NCI-H187 (cell line): ENCODE results near the gene DNAH14.

Experiments
- DNase-seq, 2 experiments: peaks; one replicate each; lab custom pipeline; 2025; lab: John Stamatoyannopoulos, UW

The DNAH14 gene

DNA sequence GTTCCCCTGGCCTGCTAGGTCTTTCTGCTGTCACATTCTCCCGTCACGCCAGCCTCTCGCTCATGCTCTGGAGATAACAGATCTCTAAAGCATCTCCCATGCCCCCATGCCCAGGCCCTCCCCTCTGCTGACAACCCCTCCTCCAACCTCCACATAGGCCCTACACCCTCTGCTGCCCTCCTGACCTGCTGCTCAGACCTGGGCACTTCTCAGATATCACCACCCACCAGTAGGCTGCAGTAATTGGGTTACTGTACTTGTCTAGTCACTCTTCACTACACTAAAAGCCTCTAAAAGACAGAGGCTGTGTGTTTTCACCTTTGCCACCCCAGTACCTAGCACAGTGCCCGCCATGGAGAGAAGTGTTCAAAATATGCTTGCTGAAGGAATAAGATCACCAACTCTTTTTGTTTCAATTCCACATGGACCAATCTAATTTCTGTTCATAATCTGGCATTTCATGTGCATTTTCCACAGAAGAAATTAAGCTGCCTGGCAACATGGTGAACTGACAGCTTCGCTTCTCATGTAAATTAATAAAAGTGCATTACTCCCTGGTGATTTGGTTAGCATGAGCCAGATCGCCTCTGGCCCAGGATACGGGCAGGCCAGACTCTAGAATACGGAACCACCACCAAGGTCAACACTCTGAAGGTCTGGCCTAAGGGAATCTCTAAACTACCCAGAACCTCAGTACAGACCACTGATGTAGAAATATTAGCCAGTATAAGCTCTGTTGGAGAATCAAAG is 477.7 kb downstream of the DNAH14 start:
- no peak for DNase-seq

DNA sequence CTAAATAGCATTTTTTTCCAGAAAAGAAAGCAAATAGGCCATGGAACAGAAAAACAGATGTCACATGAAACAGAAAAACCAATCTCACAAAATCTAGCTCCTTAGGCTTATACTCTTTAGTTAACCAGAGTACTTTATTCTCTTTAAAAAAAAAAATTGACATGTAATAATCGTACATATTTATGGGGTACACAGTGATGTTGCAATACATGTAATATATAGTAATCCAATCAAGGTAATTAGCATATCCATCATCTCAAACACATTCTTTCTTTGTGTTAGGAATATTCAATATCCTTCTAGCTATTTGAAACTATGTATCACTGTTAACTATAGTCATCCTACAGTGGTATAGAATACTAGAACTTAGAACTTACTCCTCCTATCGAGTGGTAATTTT is 478.3 kb downstream of the DNAH14 start:
- no peak for DNase-seq

DNA sequence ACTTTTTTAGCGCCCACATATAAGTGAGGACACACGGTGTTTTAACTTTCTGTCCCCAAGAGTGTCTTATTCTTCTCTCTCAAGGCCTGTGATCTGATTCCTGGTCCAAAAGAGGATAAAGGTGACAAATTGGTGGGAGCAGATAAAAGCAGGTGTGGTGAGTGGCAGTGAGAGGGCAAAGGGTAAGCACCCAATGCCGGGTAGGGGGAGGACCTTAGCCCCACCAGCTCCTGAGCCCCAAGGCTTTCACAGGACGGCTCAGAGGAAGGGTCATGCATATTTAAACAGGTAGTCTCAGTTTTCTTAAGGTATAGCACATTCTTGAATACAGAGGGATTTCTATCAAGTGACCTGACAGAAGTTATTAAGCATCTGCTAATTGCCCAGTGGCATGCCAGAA is 478.8 kb downstream of the DNAH14 start:
- DNase-seq = no peak

GRCh38 chr1:225409051-225409450 is 479.6 kb downstream of the DNAH14 start:
- DNase-seq = no peak

DNA sequence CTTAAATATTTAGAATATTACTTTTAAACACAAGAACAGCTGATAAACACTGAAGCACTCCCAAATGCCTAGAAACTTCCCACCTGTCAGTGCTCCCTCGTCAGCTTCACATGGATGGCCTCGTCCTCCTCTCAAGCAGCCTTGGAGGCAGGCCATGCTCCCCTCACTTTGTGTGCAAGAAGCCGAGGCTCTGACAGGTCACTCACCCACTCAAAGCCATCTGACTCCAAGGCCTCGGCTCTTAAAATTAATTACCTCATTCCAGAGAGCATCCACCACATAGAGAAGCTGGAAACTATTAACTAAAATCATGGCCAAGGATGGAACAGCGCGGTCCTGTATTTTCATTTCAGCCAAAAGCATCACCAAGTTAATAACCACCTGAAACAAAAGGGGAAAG is 480.6 kb downstream of the DNAH14 start:
- no peak for DNase-seq

DNA sequence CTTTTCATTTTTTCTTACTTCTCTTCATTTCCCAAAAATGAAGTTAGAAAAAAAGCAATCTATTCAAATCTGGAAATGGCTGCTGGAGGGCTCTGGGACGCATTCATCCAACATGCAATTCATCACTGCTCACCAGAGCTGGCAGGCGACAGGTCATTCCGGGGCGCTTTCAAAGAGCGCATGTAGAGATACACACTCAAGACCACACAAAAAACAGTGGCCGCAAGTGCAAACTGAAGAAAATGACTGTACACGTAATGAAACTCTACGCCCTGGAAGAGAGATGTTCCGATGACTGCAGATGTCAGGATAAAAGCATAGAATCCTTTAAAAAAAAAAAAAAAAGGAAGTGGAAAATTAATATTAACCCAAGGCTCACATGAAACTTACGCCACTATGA is 482.8 kb downstream of the DNAH14 start:
- DNase-seq = no peak

DNA sequence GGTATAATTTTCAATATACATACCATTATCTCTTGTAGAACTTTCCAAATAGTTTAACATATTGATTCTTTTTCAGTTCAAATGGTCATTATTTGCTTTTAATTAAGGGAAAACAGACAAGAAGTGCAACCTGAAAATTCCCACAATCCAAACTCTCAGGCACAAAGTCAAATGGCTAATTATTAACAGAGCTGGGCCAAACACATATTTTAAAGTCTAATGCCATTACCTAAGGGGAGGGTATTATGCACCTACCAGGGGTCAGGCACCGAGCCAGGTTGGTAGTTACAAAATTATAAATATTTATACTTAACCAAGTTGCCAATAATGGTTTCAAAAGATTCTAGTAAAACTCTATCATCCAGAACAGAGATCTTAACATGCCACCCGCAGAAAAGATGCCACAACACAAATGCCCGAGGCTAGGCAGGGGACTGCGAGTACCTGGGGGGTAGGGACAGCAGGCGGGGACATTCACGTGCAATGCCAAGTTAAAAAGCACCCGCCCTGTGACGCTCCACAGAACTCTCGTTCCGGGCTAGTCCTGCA is 483.4 kb downstream of the DNAH14 start:
- DNase-seq = no peak

- no peak for DNase-seq
Observed at GRCh38 chr1:225413708-225414375, 484.4 kb downstream of the DNAH14 start.

- DNase-seq = no peak
Observed at GRCh38 chr1:225415307-225415706, 485.8 kb downstream of the DNAH14 start.

GRCh38 chr1:225415967-225416745 is 486.7 kb downstream of the DNAH14 start:
- no peak for DNase-seq

DNA sequence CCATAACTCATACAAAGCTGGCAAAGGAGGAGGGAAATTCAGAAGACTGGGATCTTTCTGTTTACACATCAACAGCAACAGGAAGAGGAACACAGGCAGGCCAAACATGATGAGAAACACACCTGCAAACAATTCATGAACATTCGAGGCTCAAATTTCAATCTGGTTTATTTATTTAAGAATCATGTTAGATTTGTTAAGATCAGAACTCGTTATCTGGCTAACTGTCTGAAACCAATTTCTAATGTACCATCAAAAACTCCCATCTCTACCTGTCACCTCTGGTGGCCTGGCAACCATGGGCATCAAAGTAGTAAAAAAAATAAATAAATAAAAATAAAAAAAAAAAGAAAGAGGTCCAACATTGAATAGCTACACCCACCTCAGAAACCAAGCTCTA is 488.6 kb downstream of the DNAH14 start:
- no peak for DNase-seq

GRCh38 chr1:225418598-225418997 is 489.1 kb downstream of the DNAH14 start:
- DNase-seq = no peak

- DNase-seq = no peak
Observed at GRCh38 chr1:225422031-225422605, 492.6 kb downstream of the DNAH14 start.

DNA sequence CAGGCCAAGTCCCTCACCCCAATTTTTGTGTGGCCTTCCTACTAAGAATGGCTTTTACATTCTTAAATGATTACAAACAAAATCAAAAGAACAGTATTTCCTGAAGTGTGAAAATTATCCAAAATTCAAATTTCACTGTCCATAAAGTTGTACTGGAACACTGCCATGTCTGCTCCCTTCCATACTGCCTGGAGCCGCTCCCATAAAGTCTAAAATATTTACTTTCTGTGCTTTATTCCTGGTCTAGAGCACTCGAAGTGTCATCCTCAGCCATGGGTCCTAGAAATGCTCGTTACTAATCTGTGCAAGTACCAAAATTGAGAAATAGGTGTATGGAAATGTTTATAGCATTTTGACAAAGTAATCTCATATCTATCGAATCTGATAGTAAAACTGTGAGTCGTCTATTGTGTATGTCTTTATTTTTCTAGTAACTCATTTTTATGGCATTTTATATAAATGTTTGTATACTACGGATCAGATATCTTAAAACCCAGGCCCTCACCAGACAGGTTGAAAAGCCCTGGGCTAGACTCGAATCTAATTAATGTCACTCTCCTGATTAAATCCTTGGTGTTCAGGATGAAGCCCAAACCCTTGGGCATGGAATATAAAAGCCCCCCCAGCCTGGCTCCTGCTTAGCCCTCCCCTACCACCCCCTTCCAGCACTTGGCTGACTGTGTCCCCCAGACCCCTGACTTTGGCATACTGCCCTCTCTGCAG is 493.5 kb downstream of the DNAH14 start:
- DNase-seq = no peak

GRCh38 chr1:225423518-225423855 is 494.0 kb downstream of the DNAH14 start:
- DNase-seq = no peak

- DNase-seq = no peak
Observed at GRCh38 chr1:225424562-225425200, 495.2 kb downstream of the DNAH14 start.

DNA sequence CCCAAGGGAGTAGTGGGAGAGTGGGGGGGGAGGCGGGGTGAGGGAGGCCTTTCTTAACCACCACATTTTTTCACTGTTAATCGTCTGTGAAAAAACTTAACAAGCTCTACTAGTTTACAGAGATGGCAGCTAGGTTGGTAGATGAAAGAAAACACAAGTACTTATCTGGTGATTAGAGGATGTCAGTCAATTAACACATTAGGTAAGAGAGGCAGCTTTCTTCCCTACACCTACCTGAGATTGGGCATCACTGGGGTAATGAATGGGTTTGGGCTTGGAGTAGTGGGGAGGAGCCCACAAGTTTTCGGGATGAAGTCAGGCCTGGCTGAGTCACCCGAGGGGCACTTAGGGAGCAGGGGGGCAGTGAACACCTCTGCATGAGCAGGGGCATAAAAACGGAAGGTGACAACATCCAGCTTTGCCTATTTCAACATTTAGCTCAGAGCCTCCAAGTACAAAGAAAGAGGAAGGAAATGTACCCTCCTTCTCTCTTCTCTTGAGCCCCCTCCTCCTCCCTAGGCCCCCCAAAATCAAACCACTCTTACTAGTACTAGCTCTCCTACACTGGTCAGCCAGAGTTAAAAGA is 495.8 kb downstream of the DNAH14 start:
- DNase-seq = no peak

DNA sequence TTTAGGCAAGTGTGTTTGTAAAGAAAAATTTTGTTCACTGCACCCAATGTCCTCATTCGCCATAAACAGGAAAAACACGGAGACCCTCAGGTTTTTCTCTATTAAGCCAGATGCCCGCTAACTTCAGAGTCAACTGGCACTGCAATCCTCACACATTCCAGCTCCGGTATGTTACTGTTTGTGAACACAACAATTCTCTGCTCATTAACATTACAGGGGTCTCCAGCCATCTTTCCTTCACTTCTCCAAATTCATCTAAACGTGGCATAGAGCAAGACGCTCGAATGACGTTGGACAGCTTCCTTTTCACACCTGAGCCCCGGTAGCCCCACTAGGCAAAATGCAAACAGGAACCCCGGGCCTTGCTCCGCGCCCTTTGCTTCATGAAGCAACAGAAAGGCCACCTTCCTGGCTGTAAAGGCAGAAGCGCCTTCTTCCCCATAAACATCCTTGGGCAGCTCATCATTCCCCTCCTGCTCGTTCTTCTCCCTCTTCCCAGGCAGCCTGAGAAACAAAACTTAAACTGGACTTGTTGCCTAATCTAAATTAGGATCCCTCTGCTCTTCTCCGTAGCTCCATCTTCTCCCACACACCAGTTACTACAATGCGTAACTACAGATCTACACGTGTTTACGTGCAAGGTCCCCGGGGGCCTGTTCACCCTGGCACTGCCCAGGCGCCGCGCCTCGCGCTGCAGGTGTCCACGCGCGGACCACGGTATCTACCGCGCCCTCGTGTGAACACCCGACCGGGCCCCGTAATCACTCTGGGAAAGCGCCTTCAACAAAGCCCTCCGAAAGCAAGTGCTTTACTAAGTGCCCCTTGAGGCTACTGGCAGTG is 497.1 kb downstream of the DNAH14 start:
- DNase-seq = peak in 1 of 2 experiments; percentile 9

GRCh38 chr1:225427235-225428067 is 498.0 kb downstream of the DNAH14 start, which contains the start of gene LBR:
Gene LBR (minus strand): TSS chr1:225428038. CDS start chr1:225424075, 3,963 bp downstream.
- no peak for DNase-seq
